Stimulated activated naive CD8-positive, alpha-beta T cell treated with anti-CD3 and anti-CD28 coated beads, Interleukin-15, Interleukin-2, amounts not matched to agents 100 U/mL and 50 U/mL, for 24 hours (primary cell): Measurements from ENCODE around the gene OR8B12.

Experiments
- ATAC-seq: fragments of 150-1000 bp; cut with Tn5 transposase; one replicate; pipeline ENCODE4 v1.10.0; 2021
- DNase-seq: peaks from one replicate; pipeline ENCODE4 v3.0.0; 2021

The OR8B12 gene, protein sequence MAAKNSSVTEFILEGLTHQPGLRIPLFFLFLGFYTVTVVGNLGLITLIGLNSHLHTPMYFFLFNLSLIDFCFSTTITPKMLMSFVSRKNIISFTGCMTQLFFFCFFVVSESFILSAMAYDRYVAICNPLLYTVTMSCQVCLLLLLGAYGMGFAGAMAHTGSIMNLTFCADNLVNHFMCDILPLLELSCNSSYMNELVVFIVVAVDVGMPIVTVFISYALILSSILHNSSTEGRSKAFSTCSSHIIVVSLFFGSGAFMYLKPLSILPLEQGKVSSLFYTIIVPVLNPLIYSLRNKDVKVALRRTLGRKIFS

DNA sequence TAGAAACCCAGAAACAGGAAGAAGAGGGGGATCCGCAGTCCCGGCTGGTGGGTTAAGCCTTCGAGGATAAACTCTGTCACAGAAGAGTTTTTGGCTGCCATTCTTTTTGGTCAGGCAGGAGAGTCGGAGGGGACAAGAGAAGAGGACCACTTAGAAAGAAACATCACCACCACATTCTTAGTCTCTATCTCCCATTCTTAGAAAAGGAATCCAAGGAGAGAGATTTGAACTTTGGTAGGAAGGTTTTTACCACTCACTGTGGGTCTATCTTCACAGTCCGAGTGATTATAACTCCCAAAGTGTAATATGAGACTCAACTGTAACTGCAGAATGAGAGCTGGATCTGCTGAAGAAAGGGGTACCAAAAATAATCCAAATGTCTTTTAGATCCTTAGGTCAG lies at the start of gene OR8B12:
TSS of gene OR8B12 (minus strand) at position 101 of the 400 bp plus-strand sequence. CDS start at position 101, 0 bp downstream.
- DNase-seq (no peak), ATAC-seq (no peak)

DNA sequence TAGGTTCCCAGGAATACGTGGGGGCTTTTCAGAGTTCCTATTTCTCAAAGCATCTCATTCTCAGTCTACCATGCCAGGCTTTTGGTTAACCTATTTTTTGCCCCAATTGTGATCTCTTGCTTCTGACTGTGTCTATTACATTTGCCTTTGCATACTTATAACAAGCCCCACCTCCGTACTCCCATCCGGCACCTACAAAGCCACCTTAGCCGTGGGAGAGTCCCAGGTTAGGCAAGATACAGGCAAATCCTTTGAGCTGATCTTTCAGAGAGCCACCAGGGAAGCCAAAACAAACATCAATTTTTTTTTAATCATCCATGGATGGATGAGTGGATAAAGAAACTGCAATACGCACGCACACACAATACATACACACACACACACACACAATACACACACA lies 49.2 kb upstream of the OR8B12 start:
- ATAC-seq (no peak), DNase-seq (no peak)

DNA sequence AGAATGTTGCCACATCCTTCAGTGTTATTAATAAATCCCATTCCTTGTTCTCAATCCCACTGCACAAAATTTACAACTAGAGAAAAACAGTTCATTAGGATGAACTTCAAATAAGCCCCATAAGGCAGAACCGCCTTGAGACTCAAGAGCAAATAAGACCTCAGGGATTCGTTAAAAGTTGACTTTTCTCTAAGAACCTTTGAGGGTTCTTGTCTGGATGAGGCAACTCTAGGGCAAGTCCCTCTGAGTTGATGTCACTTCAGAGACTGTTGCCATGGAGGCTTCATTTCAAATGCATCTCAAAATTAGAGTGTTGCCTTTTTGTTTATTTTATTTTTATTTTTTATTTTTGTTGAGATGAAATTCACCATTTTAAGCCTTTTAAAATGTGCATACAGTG lies 48.0 kb upstream of the OR8B12 start:
- DNase-seq = no peak
- no peak for ATAC-seq

DNA sequence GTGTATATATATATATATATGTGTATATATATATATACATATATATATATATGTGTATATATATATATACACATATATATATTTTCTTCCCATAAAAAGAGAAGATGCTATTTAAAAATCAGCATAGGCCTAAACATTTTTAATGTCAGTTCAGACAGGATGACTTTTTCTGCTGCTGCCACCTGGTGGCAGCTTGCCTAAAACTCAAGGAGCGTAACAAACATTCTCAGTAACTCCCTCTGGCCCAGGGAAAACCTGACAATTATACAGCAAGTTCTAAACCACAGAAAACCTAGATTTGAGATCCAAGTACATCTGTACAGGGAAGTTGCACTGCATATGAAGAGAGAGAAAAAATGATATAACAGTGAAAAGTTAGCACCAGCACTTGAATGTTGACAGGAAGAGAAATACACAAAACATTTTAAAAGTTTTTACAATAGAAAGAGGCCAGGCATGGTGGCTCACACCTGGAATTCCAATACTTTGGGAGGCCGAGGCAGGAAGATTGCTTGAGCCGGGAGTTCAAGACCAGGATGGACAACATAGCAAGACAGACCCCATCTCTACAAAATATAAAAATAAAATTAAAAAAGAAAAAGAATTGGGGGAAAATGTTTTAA lies 42.9 kb upstream of the OR8B12 start:
- DNase-seq (peak; percentile 50), ATAC-seq (peak; percentile 28)

DNA sequence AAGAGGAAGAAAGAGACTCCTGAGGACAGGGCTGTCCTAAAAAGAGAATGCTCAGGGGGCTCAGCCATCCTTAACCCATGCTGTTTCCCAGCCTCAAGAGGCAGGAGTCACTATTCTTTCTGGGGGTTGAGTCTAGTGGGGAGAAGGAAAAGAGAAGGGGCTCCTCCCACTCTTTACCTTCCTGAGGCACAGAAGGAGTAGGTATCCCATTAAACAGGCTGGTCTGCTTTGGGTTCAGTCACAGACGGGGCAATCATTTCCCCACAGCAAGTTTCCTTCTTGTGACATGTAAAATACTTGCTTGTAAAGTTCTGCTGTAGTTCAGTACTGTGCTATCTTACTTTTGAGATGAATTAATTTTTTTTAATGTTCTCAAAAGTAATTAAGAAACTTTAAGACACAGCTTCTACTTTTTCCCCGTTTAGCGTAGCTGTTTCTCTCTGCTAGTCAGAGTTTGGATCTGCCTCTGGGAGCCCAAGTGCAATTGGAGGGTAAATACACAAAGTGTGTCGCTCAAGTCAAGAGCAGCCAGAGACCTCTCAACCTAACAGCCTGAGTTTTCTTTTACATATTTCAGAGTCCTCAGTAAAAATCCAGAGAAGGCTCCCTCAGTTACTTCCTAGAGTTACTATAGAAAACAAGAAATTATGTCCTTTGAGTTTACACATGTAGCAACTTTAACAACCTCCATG lies 41.4 kb upstream of the OR8B12 start:
- ATAC-seq (no peak), DNase-seq (no peak)

DNA sequence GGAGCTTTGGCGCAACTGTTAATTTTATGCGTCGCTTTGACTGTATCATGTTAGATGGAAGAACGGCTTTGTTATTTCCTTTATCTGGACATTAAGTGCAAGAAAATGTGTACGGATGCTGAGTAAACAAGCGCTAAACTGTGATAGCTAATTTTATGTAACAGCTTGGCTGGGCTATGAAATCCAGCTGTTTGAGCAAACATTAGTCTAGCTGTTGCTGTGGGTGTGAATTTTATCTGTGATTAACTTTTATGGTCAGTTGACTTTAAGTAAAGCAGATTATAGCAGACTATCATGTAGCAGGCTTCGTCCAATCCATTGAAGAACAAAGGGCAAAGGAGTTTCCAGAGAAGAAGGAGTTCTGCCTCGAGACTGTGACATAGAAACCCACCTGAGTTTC lies 40.3 kb upstream of the OR8B12 start:
- DNase-seq = no peak

DNA sequence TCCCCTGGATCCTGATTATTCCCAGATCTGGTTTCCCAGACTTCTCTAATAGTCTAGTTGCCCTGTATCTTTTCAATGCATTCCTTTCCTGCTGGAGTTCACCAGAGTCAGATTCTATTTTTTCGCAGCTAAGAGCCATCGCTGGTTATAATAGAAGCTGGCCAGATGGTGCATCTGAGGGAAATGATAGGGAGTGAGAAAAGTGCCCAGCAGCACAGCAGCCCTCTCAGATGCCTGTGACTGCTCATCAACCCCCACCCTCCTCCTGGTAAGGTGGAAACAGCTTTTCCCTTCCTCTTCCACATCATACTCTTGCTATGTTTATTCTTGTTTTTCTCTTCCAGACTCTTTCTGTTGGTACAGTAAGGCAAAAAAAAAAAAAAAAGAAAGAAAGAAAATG lies 39.1 kb upstream of the OR8B12 start:
- DNase-seq (no peak), ATAC-seq (no peak)

More for the DNA sequence above, 40.3 kb upstream of the OR8B12 start:
- ATAC-seq = no peak

DNA sequence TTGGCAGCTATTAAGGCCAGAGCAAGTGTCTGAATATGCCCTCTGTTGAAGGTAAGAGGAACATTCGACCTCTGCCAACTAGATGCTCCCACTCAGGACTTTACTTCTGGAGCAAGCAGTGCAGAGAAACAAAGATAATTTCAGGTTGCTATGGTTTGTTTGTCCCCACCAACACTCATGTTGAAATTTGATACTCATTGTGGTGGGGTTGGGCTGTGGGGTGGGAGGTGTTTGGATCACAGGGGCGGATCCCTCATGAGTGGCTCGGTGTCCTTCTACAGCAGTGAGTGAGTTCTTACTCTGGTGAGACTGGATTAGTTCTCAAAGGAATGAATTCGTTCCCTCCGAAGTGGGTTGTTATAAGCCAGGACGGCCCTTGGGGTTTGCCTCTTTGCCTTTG lies 38.4 kb upstream of the OR8B12 start:
- ATAC-seq (no peak), DNase-seq (no peak)

DNA sequence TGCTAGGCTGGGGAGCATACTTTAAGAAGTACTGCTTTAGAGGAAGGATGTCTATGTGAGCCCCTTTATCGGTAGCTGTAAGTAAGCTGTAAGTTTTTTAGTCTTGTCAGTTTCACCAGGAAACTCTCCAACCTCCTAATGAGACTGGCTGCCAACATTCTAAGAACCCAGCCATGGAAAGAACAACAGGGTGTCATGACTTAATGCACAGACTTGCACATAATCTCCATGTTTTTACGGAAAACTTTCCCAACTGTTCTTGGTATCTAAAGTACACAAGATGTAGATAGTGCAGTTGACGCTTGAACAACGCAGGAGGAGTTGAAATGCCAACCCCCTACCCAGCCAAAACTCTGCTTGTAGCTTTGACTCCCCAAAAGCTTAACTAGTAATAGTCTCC lies 35.3 kb upstream of the OR8B12 start:
- no peak for ATAC-seq
- no peak for DNase-seq

DNA sequence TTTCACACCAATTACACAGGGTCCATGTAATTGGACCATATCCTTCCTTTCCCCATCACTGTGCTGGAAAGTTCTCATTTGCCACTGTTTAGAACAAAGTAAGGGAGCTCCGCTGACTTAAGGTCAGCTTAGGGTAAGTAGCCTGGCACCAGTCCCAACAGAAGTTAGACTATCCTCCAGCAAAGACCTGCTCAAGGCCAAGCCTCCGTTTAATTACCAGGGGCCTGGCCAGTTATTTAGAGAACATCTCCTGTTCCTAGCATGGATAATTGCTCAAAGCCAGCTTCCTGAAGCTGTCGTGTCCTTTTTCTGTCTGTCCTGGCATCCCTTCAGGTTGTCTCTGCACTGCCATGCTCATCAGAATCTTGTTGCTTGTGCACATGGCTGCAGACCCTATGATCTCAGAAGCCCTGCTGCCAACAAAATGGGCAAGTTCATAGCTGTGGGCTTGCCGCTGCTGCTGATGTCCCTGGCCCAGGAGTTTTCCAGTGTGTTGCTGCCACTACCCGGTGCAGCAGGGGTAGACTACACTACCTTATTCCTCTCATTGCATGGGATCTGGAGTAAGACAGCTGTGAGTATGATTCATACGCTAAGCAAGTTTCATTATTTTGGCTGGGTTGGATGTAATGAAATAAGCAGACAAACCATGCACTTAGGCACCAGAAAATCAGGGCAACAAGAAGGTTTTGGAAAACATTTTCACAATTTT lies 34.4 kb upstream of the OR8B12 start:
- ATAC-seq = no peak

DNA sequence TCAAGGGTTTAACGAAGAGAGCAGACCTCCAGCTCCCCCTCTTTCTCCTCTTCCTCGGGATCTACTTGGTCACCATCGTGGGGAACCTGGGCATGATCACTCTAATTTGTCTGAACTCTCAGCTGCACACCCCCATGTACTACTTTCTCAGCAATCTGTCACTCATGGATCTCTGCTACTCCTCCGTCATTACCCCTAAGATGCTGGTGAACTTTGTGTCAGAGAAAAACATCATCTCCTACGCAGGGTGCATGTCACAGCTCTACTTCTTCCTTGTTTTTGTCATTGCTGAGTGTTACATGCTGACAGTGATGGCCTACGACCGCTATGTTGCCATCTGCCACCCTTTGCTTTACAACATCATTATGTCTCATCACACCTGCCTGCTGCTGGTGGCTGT lies 26.7 kb upstream of the OR8B12 start:
- DNase-seq (no peak), ATAC-seq (no peak)

More for the DNA sequence above, 34.4 kb upstream of the OR8B12 start:
- DNase-seq = no peak

DNA sequence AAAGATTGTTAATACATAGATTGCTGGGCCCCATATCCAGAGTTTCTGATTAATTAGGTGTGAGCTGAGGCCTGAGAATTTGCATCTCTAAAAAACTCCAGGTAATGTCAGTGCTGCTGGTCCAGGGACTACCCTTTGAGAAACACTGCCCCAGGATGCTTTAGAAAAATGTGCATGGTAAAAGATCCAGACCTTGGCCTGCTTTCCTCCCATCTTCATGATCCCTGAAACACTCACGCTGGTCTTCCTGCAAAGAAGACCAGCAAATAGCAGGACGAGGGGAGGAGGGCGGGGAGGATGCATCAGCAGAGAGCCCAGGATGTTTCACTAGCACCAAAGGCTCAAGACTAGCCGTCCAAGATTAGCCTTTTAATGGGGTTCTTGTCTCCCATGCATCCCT lies 26.2 kb upstream of the OR8B12 start, which contains the start of gene OR8A1:
TSS of gene OR8A1 (plus strand) at position 301 of the 400 bp plus-strand sequence. CDS start 123 bp downstream, outside the sequence.
- DNase-seq (no peak), ATAC-seq (no peak)

DNA sequence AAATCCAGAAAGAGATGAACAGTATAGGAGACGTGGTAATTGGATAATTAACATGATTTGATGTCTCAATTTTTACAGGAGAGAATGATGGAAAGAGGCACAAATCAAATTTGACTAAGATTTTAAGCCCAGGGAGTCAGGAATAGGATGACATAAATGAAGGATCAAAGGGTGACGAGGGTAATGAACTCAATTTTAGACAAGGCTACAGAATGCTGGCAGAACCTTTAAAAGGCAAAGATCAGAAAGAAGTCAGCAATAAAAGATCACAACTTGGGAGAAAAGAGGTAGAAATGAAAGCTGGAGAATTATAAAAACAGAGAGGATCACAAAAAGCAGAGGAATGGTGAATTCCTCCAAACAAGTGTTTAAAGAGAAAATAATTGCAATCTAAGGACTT lies 13.4 kb upstream of the OR8B12 start:
- ATAC-seq (no peak), DNase-seq (no peak)

DNA sequence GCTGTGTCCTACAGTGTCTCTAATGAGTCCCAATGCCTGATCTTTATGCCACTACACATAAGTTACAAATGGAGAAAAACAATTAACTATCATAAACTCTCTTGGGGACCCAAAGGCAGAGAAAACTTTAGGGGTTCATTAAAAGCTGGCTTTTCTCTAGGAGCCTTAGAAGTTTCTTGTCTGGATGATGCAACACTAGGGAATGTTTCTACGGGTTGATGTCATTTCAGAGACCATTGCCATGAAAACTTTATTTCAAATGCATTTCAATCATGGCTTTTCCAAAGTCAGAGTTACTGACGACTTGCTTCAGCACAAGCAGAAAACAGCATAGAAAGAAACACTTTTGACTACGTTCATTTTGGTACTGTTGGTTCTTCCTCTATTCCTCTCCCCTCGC lies 8.5 kb upstream of the OR8B12 start:
- ATAC-seq (no peak), DNase-seq (no peak)

DNA sequence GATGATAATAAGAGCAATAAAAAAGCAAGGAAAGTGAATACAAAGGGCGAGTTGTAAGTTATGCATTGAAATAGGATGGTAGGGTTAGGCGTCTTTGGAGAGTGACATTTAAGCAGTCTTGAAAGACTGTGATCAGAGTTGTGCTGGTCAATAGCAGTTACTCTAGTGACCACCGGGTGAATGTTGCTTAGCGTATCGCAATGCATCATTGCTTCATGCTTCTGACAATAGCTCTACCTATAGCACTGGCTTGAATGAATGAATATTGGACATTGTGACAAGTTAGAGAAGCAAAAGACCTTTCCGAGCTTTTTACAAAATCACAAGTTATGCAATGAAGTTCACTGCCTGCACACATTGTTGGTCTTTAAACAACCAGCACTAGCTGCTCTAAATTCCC lies 7.7 kb upstream of the OR8B12 start:
- DNase-seq = no peak
- no peak for ATAC-seq

DNA sequence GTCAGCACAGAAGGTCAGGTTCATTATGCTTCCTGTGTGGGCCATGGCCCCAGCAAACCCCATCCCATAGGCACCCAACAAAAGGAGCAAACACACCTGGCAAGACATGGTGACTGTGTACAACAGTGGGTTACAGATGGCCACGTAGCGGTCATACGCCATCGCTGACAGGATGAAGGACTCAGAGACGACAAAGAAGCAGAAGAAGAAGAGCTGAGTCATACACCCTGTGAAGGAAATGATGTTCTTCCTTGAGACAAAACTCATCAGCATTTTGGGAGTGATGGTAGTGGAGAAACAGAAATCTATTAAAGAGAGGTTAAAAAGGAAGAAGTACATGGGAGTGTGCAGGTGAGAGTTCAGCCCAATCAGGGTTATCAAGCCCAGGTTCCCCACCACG lies 309 bp downstream of the OR8B12 start:
- no peak for ATAC-seq

DNA sequence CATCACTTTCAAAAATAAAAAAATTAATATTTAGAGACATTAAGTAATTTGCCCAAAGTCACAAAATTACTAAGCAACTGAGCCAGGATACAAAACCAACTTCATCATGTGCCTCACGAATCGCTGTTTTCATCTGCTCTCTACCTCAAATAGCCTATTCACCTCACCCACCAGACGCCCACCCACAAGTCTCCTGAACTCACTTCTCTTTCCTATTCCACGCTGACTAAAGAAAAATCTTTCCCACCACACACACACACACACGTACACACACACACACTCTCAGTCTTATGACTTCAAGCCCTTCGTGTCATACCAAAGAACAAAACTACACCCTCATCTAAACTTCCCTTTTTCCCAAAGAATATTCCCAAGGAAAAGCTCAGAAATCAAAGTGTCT lies 2.2 kb downstream of the OR8B12 start:
- ATAC-seq = no peak
- DNase-seq = no peak

More for the DNA sequence above, 309 bp downstream of the OR8B12 start:
- no peak for DNase-seq

DNA sequence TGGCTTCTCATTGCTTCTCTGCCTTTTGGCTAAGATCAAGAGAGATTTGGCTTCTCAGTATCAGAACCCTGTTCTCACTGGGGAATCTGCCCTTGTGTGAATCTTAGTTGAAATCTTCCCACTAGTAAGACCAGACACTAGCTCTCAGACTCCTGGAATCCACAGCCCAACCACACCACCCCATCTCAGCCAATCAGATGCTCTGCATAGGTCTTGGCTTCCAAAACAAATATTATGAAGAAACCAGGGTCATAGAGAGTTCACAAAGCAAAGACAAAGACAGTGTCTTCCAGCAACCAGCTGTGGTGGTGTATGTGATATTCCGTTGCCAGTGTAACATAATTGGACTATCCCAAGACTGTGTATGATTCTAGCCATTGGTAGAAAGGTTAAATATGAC lies 5.4 kb downstream of the OR8B12 start:
- ATAC-seq (no peak), DNase-seq (no peak)

DNA sequence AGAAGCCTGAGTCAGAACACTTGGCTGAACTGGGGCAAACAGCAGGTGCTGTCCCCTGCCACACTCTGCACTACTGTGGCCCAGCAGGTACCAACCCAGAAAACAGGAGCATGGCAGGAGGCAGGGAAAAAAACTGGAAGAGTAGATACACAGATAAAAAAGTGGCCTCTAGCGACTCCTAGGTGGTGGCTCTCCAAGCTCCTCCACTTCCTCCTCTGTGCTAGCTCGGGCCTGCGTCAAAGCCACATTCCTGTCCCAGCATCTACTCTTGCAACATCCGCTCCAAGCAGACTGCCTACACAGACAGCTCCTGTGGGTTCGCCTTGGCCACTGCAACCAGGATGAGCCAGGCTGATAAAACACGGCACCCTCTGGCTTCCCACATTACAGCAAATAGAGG lies 6.9 kb downstream of the OR8B12 start:
- DNase-seq (no peak), ATAC-seq (peak; percentile 28)

DNA sequence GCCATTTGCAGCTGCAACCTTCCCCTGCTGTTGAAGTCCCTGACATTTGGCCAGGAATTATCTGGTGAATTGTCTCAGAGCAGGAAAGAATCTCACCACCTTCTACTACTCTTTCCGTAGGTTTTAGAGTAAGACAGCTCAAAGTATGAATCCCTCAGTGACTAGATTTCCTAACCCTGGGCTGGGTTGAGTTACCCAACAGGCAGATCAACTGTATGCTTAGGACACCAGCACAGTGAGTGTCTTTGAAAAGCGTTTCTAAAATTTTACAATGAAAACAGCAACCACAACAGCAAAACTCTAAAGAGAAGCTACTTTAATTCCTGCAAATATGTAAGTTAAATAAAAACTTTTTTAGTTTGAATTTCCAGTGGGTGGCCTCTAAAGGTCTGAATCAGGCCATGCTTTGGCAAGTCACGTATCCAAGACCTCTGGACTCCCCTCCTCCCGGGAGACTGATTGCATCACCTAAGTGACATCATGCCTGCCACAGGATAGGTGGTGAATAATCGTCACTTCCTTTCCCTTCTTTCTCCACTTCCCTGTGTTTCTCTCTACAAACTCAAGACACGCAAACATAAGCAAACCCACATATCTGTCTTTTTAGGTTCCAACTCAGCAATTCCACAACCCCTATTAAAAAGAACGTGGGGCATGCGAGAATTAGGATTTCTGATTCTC lies 7.8 kb downstream of the OR8B12 start:
- DNase-seq (no peak), ATAC-seq (no peak)

DNA sequence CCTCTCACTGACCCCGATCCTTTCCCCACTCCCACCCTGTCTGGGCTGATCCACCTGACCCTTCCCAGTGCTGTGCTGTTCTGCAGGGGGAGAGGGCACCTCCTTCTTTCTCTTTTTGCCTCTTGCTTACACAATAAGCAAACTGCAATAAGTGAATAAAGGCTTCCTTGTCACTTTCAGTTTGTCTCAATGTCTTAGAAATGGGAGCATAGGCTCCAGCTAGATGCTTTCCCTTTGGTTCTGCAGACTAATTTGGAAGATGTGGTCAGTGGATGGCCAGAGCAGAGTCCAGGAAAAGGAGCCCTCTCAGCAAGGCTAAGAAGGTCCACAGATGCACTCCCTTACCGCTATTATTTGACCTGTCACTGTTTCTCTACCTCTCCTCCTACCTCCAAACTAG lies 9.4 kb downstream of the OR8B12 start:
- DNase-seq = no peak

DNA sequence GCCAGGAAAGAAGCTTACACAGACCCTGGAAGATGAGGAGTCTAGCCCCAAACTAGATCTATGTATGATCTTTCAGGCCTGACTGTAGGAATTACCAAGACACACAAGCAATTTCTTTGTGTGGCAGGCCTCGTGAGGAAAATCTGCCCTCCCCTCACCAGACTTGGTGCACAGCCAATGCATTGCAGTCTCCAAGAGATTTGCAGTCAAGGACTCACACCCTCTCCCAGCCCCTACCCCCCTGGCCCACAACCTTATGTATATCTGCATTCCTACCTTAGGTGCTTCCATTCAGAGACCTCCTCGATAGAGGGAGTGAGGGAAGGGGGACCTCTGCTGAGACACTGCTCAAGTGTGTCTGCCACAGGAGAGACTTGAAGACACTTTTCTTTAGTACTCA lies 9.8 kb downstream of the OR8B12 start:
- no peak for ATAC-seq
- no peak for DNase-seq

More for the DNA sequence above, 9.4 kb downstream of the OR8B12 start:
- no peak for ATAC-seq
